GM18517 (cell line): ENCODE measurements around the gene CDH4.
"Not testable (repeated sequence)": the region's sequence is repeated elsewhere in the genome, so short reads cannot be mapped to it uniquely, and the experiment has no call there.

Source experiments
- ATAC-seq: cut with Tn5 transposase; IDR thresholded peaks from one replicate; pipeline ENCODE4 v1.9.1; 2021; ENCODE audit warnings: mild to moderate bottlenecking, moderate library complexity; ENCODE audit not compliant: unreplicated experiment

Gene CDH4

DNA sequence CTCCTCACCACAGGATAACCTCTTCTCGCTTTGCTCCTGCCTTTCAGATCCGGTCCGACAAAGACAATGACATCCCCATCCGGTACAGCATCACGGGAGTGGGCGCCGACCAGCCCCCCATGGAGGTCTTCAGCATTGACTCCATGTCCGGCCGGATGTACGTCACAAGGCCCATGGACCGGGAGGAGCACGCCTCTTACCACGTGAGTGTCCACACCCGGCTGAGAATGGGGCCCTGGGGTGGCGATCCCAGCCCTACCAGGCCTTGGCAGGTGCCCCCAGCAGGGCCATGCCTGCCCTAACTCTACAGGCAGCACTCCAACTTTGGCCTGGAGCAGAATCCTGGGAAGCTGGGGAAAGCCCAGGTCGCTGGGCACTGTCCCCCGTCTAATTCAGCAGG lies 592.6 kb downstream of the CDH4 start:
- ATAC-seq, result no peak

DNA sequence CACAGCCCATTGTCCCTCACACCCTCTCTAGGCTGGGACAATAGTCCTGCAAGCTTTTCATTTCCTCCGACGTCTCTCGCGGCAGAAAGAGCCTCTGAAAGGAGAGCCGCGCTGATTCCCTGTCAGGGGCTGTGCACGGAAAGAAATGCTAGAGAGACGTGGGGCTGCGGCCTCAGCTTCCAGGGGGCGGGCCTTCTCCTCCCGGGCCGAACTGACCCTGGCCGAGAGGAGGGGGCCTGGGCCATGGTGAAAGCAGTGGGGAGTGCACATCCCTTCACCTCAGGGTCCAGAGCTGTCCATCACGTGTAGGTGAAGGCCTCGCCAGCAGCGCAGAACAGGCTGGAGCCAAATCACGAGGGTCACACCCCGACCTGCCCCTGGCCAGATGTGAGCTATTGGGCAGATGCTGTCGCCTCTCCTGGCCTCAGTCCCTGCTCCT lies 593.2 kb downstream of the CDH4 start:
- ATAC-seq, result no peak

DNA sequence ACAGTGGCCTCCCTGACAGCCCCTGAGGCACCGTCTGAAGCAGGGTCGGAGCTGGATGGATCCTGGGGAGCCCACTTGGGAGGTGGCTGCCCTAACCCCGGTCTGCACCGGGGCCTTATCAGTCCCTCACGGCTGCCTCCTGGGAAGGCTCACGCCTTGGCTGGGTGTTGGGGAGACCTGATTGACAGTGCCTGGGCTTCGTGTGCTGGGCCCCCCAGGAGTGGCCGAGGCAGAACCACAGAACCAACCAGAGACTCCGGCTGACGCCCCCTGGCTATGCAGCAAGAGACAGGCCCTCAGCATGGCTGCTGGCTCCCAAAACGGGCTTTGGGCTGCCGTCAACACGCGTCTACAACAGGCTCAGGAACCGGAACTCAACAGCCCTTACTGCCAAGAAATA lies 594.0 kb downstream of the CDH4 start:
- ATAC-seq, result no peak

DNA sequence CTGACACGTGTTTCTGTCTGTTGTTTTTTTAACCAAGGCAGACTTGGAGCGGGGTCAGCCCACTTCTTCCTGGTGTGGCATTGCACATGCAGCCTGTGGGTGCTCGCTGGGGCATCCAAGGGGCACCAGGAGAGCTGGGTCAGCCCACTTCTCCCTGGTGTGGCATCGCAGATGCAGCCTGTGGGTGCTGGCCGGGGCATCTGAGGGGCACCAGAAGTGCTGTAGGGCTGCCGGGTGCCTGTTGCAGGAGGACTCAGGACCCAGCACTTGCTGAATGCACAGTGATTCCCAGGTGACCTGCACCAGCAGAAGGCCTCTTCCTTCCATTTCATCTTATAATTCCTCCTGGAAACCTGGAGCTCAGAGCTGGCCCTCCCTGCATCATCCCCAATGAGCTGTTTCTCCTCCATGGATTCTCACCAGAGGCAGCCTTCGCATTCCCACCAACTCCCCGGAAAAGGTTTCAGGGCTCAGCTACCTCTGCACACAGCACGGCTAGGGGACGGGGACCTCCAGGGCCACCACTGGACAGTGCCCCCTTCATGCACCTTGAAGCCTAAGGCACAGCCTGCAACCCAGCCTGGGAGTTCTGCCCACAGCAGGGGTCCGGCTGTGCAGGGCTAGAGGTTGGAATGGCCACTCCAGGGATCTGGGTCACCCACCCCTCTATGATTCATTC lies 594.8 kb downstream of the CDH4 start:
- ATAC-seq, result no peak

DNA sequence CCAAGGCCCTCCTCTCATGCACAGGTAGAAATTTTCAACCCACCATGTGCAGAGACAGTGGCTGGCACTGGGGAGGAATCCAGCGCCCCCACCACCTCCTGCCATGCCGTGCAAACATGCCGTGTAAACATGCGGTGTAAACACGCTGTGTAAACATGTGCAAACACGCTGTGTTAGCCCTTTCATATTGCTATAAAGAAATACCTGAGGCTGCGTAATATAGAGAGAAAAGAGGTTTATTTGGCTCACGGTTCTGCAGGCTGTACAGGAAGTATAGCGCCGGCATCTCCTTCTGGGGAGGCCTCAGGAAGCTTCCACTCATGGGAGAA lies 595.3 kb downstream of the CDH4 start:
- ATAC-seq, result no peak

DNA sequence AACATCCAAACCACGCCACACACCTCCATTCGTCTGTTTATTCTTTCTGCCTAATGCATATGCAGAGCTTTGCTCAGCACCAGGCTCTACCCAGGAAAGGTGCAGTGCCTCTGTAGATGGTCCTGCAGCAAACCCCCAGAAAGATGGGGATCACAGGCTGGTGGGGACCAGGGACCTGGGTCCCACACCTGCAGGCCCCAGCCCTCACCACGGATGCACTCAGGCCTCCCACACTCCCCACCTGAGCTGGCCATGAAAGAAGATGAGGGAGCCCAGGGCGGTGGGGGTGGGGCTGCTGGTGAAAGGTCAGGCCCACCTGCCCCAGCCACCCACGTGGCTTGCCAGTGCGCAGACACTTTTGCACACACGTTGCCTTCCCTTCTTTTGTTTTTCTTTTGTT lies 595.9 kb downstream of the CDH4 start:
- ATAC-seq, result no peak

DNA sequence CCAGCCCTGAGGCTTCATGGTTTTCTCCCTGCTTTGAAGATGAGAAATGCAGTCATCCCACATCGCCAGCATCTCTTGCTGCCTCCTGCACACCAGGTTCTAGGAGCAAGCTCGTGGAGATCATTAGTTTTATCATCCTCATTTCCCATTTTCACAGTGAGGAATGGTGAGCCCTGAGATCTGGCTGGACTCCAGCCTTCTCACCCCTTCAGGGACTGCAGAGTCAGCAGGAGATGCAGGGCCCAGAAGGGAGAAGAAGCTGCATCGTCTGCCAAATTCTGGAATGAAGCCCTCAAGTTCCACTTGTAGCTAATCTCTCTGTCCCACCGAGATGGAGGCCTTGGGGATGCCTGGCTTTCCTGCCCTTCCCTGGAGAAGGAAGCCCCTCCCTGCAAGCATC lies 596.8 kb downstream of the CDH4 start:
- no peak for ATAC-seq

DNA sequence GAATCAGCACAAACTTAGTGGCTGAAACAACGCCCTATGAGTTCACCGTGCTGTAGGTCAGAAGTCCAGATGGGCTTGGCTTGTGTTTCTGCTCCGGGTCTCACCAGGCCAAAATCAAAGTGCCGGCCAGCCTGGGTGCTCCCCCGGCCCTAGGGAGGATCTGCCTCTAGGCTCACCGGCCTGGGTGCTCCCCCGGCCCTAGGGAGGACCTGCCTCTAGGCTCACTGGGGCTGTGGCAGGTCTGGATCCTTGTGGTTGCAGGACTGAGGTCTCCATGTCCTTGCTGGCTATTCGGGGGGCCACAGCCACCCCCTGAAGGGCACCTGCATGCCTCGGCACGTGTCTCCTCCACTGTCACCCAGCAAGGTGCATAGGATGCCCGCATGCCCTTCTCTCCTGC lies 597.3 kb downstream of the CDH4 start:
- ATAC-seq, result no peak

DNA sequence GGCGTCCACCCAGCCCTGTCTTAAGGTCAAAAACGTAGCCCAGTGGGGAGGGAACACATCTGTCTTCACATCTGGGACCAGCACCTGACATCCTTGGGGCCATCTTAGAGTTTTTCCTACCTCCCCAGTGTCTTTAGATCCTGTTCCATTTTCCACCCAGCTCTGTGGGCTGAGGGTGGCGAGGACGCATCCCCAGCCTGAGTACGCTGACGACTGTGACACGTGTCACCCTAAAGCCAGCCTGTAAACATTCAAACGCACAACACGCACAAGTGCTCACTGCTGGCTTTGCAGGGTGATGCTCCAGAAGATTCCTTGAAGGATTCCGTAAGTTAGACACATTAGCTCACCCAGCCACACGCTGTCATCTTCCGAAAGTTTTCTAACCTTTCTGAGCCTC lies 597.8 kb downstream of the CDH4 start:
- no peak for ATAC-seq

DNA sequence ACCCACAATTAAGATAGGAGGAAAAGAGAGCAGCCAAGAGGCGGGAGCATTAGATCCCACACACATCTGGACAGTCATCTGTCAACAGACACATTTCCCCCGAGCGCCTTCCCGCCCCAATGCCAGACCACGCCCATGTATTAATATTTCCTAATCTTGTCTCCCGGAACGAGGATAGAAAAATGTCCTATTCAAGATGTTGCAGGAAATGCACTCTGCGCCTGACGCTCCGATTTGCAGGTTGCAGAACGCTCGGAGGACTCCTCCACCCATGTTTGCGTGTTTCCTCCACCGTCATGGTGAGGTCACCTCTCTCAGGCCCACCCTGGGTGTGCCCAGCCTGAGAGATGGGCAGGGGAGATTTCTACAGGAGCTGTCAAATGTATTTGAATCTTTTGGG lies 598.4 kb downstream of the CDH4 start:
- ATAC-seq, result no peak

DNA sequence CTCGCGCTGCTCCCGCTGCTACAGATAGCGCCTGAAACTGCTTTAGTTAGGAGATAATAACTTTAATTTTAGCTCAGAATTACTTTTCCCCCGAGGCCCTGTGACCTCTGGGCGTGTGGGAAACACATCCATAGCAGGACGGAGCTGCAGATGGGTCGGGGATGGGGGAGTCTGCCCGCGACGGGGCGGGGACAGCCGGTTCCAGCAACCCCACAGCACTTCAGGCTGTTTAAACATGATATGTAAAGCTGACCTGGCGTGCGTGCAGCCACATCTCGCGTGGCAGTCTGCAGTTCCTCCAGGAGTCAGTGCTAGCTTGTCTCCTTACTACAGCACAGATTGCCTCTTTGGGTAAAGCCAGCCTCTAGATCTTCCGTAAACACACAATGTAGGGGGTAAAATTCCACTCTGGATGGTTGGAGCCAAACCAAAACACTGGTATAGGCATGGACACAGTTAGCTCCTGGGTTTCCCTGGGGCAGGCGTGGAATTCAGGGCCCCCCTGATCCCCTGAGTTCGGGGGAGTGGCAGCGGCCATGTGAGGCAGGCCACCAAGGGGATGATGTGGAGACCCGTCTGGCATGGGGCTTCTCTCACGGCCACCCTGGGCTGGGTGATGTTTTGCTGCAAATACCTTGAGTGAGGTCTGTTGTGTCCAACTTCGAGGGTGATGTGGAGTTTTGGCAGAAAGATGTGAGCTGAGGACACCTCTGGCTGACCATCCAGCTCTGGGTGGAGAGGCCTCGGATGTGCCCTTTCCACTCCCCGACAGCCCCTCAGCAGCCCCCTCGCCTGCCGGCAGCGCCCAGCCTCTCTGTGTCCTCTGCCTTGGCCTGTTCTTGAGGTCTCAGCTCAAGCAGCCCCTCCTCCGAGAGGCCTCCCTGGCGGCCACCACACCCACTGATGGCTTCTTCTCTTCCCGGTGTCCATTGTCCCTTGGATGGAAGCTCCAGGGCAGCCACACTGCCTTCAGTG lies 599.2 kb downstream of the CDH4 start:
- no peak for ATAC-seq

DNA sequence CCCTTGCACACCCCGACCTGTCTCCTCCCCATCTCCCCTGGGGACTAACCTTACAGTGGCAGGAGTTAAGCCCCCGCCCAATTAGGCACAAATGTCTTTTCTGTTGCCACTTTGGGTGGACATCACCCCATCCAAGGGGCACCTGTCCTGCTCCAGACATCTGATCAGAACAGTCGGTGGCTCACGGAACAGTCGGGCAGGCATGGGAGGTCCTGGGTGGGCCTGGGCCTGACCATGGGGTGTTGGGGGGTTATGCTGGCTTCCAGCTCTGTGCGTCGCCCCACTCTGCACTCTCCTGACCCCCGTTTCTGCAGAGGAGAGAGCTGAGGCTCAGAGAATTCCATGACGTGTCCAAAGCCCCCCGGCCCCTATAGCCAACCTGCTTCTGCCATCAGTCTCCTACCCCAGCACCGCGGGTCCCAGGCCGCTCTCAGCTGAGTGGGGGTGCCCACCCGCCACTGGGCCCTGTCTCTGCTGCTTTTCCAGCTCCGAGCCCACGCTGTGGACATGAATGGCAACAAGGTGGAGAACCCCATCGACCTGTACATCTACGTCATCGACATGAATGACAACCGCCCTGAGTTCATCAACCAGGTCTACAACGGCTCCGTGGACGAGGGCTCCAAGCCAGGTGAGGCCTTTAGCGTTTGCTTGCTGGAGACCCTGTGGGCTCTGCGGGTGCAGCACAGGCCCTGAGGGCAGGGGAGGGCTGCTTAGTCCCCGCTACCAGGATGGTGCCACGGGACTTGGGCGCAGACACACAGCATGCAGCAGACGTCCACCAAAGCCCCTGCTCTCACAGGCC lies 600.4 kb downstream of the CDH4 start:
- ATAC-seq, result no peak

DNA sequence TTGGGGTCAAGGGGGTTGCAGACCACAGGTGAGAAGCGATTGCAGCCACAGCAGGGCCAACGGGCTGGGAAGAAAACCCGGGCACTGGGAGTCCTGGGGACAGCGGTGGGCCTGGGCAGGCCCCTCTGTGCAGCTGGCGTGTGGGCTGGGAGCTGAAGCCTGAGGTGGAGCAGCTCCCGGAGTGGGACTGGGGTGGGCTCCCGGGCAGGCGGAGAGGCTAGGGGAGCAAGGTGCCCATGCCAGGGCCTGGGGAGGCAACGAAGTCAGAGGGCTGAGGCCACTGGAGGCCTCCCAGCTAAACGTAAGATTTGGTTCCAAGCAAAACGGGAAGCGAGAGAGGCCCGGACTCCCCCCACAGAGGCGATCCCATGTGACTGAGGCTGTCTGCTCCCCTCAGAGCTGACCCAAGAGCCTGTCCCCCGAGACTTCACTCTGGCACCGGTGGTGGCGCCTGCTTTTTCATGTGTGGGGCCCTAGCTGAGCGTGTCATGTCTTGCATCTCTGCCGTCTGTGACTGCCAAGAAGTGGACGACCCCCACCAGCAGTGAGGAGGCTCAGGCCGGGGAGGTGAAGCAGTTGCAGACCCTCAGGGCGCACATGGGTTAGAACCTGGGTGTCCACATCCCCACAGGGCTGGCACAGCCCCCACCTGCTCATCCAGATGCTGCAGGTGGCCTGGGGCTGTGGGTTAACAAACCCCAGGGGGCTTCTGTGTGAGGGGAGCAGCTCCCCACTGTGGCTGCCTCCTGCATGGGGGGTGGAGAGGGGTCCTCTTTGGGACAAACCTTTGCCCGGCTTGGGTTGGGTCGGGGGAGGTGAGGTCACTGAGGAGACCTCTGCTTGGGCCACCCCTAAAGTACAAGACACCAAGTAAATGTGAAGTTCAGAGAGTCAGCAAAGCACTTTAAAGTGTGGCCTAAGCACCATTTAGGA lies 601.3 kb downstream of the CDH4 start:
- ATAC-seq, result no peak

DNA sequence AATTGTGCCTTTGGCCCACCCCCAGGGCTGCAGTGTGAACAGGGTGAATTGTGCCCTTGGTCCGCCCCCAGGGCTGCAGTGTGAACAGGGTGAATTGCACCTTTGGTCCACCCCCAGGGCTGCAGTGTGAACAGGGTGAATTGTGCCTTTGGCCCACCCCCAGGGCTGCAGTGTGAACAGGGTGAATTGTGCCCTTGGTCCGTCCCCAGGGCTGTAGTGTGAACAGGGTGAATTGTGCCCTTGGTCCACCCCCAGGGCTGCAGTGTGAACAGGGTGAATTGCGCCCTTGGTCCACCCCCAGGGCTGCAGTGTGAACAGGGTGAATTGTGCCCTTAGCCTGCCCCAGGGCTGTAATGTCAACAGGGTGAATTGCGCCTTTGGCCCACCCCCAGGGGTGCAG lies 602.5 kb downstream of the CDH4 start:
- ATAC-seq, result not testable (repeated sequence)

DNA sequence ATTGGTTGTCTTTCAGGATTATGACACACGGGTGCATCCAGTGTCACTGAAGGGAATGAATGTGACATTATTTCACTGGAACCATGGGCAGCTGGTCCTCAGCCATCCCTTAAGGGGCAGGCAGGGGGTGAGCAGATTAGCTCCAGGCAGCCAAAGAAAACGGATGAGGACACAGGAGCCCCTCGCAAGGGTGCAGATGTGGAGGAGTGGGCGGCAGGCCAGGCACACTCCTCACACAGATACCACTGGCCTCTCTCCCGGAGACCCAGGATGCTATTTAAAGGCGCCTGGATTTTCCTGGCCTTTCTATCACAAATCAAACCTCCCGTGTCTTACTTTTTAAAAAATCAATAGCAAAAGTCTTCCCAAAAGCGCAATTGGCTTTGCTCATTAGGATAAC lies 603.2 kb downstream of the CDH4 start:
- no peak for ATAC-seq

DNA sequence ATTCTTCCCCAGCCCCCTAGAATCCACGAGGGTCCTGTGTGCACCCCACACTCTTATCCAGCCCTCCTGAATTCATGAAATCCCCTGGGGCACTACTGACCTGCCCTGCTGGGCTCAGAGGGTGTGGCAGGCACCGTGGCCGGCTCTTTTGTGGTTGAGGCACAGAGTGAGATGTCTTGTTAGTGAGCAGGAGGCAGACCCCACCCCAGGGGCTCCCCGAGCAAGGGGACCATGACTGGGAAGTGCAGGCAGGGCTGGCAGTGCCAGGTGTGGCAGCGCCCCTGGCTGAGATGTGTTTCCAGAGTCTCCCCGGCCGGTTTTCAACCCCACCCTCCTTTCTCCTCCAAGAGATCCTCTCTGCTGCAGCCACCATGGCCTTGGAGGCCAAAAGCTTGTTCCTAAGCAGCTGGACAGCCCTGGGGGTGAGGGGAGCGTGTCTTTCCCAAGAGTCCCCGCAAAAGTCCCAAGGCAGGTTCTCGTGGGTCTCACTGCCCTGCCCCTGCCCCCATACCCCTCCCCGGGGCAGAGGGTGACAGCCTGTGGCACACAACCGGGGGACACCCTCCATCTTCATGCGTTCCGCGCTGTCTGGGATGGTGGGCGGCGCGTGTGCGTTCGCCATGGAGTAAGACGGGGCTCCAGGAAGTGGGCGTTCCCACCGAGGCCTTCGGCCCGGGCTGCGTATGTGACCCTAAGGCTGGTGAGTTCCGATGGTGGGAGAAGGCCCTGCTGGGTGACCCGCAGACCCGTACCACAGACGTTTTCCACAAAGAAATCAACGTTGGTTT lies 604.8 kb downstream of the CDH4 start:
- no peak for ATAC-seq

DNA sequence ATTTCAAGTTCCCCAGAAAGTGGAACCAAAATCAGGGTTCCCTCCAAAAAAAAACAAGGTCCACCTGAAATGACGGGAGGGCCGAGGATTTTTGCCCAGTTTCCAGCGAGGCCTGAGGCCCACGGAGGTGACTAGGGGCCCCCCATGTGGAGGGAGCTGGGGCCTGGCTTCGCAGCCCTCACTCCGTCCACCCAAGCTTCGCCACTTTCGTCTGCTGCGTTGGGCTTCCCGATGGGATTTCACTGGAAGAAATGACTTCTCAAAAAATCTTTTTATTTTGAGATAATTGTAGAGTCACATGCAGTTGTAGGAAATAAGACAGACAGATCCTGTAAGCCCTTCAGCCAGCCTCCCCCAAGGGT lies 605.3 kb downstream of the CDH4 start:
- ATAC-seq, result no peak

DNA sequence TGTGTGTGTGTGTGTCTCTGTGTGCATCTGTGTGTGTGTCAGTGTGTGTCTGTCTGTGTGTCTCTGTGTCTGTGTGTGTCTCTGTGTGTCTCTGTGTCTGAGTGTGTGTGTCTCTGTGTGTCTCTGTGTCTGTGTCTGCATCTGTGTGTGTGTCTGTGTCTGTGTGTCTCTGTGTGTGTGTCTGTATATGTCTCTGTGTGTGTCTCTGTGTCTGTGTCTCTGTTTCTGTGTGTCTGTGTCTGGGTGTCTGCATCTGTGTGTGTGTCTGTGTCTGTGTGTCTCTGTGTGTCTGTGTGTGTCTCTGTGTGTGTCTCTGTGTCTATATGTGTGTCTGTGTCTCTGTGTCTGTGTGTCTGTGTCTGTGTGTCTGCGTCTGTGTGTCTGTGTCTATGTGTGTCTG lies 605.8 kb downstream of the CDH4 start:
- ATAC-seq, result no peak

DNA sequence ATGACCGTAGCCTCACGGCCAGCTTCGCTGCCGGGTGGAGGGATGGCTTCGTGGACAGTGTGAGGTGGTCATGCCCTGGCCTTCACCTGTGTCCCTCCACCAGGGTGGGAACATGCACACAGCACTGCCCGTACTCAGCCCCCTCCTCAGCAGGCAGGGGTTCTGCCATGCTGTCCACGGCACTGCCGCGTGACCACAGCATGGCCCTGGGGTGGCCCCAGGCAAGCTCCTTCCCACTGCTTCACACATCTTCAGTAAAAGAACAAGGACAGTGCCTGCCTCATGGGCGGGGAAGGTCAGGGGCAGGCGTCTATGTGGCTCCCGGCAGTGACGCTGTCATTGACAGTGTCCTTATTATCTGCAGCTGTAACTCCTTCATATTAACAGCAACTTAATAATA lies 607.7 kb downstream of the CDH4 start:
- no peak for ATAC-seq
